Measurements from ENCODE around the gene NIM1K.
"Not testable (repeated sequence)": the region's sequence is repeated elsewhere in the genome, so short reads cannot be mapped to it uniquely, and the experiment has no call there.

Gene NIM1K

DNA sequence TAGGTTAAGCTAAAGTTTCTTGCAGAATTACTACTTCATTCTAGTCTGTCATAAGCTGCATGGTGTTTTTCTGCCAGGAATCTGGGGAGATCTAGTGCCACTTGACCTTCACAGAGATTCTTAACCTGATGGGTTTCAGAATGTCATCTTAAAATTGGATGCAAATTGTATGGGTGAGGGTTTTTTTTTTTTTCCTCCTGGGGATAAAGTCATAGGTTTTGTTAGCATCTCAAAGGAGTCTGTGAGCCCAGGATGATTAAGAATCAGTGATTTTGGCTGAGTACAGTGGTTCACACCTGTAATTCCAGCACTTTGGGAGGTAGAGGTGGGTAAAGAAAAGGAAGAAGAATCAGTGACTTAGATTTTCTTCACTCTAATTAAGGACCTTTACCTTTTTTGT lies 51.2 kb downstream of the NIM1K start:
- DNase-seq (ENCODE audit: extremely low read depth, low read depth) = no peak
- TF ChIP-seq, protein P1, sequence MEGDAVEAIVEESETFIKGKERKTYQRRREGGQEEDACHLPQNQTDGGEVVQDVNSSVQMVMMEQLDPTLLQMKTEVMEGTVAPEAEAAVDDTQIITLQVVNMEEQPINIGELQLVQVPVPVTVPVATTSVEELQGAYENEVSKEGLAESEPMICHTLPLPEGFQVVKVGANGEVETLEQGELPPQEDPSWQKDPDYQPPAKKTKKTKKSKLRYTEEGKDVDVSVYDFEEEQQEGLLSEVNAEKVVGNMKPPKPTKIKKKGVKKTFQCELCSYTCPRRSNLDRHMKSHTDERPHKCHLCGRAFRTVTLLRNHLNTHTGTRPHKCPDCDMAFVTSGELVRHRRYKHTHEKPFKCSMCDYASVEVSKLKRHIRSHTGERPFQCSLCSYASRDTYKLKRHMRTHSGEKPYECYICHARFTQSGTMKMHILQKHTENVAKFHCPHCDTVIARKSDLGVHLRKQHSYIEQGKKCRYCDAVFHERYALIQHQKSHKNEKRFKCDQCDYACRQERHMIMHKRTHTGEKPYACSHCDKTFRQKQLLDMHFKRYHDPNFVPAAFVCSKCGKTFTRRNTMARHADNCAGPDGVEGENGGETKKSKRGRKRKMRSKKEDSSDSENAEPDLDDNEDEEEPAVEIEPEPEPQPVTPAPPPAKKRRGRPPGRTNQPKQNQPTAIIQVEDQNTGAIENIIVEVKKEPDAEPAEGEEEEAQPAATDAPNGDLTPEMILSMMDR (IDR thresholded peaks at IDR 0.05; ENCODE audit: low read depth, low read length) = no peak

DNA sequence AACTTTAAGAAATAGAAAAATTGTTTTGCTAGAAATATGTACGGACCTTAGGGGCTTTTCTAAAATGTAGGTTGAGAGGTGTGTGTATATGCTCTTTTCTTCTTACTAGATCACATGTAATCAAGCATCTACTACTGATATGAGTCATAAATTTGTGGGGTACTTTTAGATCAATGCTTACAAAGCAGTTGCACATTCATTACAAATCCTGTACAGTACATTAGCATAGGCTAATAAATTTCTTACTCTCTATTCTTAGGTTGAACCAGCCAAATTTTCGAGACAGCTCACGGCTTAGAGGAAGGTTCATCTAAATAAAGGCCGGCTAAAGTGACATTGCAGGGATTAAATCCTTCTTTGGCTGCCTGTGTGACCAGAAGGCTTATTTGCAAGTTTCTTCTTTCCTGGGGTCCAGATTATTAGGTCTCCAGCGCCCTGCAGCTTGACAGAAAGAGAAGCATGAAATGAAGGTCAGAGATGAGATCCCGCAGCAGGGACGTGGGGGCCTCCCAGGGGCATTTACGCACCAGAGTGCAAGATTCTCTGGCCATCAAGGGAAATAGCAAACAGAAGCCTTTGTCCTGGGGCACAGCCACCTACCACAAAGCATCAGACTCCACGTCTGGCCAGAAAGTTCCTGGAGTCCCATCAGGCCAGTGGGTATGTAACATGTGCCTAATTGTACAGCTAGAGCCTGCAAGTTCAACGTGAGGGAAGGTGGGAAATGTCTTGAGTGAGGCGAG lies 53.0 kb downstream of the NIM1K start:
- TF ChIP-seq, protein P1 (IDR thresholded peaks at IDR 0.05; ENCODE audit: low read depth, low read length) = no peak
- DNase-seq (ENCODE audit: extremely low read depth, low read depth) = no peak

DNA sequence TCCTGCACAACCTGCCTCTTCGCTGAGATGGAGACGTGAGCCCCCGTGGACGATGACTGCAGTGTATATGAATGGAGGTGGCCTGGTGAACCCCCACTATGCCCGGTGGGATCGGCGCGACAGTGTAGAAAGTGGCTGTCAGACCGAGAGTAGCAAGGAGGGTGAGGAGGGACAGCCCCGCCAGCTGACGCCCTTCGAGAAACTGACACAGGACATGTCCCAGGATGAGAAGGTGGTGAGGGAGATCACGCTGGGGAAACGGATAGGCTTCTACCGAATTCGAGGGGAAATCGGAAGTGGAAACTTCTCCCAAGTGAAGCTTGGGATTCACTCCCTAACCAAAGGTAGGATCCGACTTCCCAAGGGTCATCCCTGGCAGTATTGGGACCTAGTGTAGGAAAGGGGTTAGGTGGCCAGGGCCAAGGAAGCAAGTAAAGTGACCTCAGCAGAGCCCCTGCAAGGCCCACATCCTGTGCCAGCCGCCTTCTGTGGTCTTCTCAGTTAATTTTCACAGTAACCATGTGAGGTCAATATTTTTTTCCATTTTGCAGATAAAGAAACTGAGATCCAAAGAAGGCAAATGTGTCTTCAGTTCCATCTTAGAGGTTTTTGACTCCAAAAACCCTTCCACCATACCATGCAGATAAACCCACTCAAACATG lies 53.8 kb downstream of the NIM1K start:
- DNase-seq (ENCODE audit: extremely low read depth, low read depth) = no peak
- TF ChIP-seq, protein P1 (IDR thresholded peaks at IDR 0.05; ENCODE audit: low read depth, low read length) = no peak

DNA sequence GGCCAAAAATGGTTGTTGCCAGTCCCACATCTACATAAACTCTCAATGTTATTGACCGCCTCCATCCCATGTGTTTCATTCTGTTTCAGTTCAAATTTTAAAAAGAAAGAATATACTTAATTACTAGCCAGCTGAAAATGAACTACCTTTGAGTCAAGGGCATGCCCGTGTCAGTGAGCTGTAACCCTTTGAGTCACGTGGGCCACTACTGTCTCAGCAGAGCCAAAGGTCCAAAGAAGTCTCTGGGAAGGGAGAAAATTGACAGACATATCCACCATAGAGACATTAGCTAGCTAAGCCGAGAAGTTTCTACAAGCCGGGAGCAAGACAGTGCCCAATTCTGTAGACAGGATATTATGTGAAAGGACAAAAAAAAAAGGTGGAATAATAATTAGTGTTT lies 59.7 kb downstream of the NIM1K start:
- TF ChIP-seq, protein P1 (IDR thresholded peaks at IDR 0.05; ENCODE audit: low read depth, low read length) = no peak
- DNase-seq (ENCODE audit: extremely low read depth, low read depth) = no peak

DNA sequence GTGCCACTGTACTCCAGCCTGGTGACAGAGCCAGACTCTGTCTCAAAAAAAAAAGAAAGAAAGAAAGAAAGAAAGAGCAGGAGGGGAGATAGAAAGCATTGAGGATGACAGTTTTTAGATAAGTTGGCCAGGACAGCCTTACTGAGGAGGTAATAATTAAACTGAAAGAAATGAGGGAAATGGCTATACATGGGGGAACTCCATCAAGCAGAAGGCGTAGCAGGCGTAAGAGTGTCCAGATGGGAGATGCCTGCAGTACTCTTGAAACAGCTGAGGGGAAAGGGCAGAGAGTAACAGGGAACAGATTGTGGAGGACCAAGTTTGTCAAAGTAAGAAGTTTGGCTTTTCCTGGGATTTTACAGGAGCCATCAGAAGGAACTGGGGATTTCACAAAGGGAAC lies 63.7 kb downstream of the NIM1K start:
- TF ChIP-seq, protein P1 (IDR thresholded peaks at IDR 0.05; ENCODE audit: low read depth, low read length) = no peak
- no peak for DNase-seq (ENCODE audit: extremely low read depth, low read depth)

DNA sequence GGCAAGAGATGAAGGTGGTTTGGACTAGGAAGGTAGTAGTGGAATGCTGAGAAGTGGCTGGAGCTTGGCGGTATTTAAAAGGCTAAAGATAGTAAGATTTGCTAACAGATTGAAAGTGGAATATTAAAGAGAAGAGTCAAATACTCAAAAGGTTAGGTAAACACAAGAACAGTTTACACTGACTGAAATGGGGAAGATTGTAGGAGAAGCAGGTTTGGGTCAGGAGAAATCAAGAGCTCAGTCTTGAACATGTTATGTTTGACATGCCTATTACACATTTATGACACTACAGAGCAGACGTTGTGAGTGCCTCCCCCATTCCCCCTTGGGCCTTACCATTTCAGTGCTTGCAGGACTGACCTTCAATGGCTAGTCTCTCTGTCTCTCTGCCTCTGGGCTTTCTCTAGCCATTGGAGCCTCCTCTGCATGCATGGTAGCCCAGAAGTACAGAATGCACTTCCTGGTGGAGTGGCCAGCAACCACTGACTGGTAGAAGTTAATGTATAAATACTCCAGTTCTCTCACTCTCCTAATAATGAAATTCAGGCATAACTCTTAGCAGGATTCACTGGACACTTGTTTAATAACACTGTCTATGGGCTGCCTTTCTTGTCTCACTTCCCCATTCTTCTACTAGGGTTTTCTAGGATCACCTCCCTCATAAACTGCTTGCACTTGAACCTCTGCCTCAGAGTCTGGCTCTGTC lies 64.4 kb downstream of the NIM1K start:
- DNase-seq (ENCODE audit: extremely low read depth, low read depth) = no peak
- TF ChIP-seq, protein P1 (IDR thresholded peaks at IDR 0.05; ENCODE audit: low read depth, low read length) = no peak

DNA sequence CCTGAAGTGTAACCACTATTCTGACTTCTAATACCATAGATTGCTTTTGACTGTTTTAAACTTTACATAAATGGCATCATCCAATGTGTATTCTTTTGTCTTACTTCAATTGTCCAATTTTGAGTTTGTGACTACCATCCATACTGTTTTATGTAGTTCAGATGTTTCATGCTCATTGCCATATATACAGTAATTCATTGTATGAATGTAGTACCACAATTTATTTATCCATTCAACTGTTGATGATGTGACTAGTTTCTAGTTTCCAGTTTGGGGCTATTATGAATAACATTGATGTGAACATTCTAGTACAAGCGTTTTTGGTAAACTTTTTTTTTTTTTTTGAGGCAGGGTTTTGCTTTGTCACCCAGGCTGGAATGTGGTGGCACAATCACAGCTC lies 66.1 kb downstream of the NIM1K start:
- TF ChIP-seq, protein P1 (IDR thresholded peaks at IDR 0.05; ENCODE audit: low read depth, low read length) = no peak
- DNase-seq (ENCODE audit: extremely low read depth, low read depth) = no peak

DNA sequence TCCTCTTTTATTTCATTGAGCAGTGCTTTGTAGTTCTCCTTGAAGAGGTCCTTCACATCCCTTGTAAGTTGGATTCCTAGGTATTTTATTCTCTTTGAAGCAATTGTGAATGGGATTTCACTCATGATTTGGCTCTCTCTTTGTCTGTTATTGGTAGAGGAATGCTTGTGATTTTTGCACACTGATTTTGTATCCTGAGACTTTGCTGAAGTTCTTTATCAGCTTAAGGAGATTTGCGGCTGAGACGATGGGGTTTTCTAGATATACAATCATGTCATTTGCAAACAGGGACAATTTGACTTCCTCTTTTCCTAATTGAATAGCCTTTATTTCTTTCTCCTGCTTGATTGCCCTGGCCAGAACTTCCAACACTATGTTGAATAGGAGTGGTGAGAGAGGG lies 70.2 kb downstream of the NIM1K start:
- not testable (repeated sequence) for DNase-seq (ENCODE audit: extremely low read depth, low read depth)

Data from AG09319 (cell line).